Measurements from ENCODE around the gene TMEM121. TPM values are rescaled to one million over a fixed set of nuclear protein-coding genes. Genes with fewer than 3 reads are reported as not detected.
A peak's percentile ranks its signal among the peaks of the same experiment; 100 is the strongest.
"Not testable (repeated sequence)": the region's sequence is repeated elsewhere in the genome, so short reads cannot be mapped to it uniquely, and the experiment has no call there.

The TMEM121 gene
- polyA plus RNA-seq, 6 donors from 2014 or later = 1.4 to 3.3 (median 1.9) TPM

DNA sequence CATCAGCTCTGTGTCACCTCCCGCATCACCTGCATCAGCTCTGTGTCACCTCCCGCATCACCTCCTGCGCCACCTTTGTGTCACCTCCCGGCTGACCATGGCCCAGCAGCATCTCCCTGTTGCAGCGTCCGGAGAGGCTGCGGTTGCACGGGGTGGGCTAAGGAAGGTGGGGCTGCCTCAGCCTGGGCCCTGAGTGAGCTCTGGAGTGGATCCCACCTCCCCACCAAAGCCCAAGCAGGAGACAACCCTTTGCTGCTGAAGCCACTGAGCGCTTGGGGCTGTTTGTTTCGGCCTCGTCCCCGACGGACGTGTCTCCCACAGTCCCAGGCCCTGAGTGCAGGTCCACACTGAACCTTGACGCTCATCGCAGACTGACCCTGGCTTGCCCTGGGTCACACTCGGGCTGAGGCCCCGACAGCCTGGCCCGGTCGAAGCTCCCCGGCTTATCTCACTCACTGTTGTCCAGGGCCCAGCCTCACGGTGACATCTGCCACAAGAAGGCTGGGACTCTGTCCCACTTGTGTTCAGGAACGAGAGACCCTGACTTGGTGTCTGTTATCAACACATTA lies 12.2 kb downstream of the TMEM121 start:
- H3K36me3 Mint-ChIP-seq = peaks cover 0 to 10% of the 10 kb centered on the region in 2 donors
- H3K27me3 Mint-ChIP-seq = peaks cover 0 to 9% (median 0%) of the 10 kb centered on the region in 3 donors
- peaks cover 6 to 12% (median 11%) of the 10 kb centered on the region in 3 donors for H3K4me1 Mint-ChIP-seq
- H3K9me3 Mint-ChIP-seq = peaks cover 6 to 16% (median 12%) of the 10 kb centered on the region in 7 donors
- no peak for ATAC-seq (ENCODE audit: low read depth in 2 of 2)
- H3K4me3 Mint-ChIP-seq = no peak overlapping the region
- DNase-seq = no peak
- H3K27ac Mint-ChIP-seq = peak overlapping the region in 1 of 6 donors; percentile 39

- Mint-ChIP-seq H3K27ac (no peak overlapping the region), H3K9me3 (peaks cover 7 to 21% (median 16%) of the 10 kb centered on the region in 7 donors), H3K4me1 (peaks cover 0 to 5% (median 4%) of the 10 kb centered on the region in 3 donors), H3K36me3 (peaks cover 0 to 10% of the 10 kb centered on the region in 2 donors), H3K27me3 (peaks cover 0 to 9% (median 0%) of the 10 kb centered on the region in 3 donors), H3K4me3 (no peak overlapping the region)
- no peak for ATAC-seq (ENCODE audit: low read depth in 2 of 2)
- DNase-seq = no peak
These were observed 14.4 kb downstream of the TMEM121 start for GRCh38 chr14:105540811-105541210.

DNA sequence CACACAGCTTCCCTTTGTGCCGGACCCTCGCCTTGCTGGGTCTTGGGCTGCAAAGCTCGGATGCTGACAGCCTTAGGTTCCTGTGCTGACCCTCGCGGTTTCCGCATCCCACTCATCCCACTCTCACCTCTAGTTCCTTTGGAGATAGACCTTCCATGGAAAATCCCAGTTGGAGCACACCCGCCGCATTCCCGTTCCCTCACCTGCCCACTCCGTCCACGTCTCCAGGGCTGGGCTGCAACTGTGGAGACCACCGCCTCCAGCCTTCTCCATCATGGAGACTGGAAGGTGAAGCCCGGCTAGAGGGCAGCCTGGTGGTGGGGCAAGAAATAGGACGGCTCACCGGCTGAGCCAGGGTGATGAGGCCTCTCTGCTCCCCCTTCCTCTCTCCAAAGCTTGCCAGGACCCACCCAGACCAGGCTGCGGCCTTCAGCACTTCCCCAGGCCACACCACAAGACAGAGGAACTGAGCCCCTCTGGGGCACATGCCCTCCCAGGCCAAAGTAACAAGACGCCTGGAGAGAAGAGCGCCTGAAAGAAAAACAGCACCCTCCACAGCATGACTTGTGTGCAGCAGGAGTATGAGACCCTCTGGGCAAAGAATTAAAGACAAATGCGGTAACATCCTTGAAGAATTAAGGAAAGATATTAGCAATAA lies 15.0 kb downstream of the TMEM121 start:
- peaks cover 0 to 5% (median 4%) of the 10 kb centered on the region in 3 donors for H3K4me1 Mint-ChIP-seq
- peak overlapping the region in 1 of 6 donors; percentile 23 for H3K27ac Mint-ChIP-seq
- peaks cover 0 to 10% of the 10 kb centered on the region in 2 donors for H3K36me3 Mint-ChIP-seq
- DNase-seq = no peak
- peak overlapping the region in 2 of 8 donors; percentile 39 to 57 for H3K4me3 Mint-ChIP-seq
- peaks cover 0 to 9% (median 0%) of the 10 kb centered on the region in 3 donors for H3K27me3 Mint-ChIP-seq
- no peak for ATAC-seq (ENCODE audit: low read depth in 2 of 2)
- H3K9me3 Mint-ChIP-seq = peaks cover 7 to 21% (median 16%) of the 10 kb centered on the region in 7 donors

- Mint-ChIP-seq H3K27ac (peak overlapping the region in 1 of 6 donors; percentile 69), H3K9me3 (peaks cover 7 to 27% (median 16%) of the 10 kb centered on the region in 7 donors)
- not testable (repeated sequence) for DNase-seq; H3K27me3 Mint-ChIP-seq; H3K36me3 Mint-ChIP-seq; H3K4me1 Mint-ChIP-seq; H3K4me3 Mint-ChIP-seq; ATAC-seq (ENCODE audit: low read depth in 2 of 2)
These were observed 19.3 kb downstream of the TMEM121 start for GRCh38 chr14:105545676-105546075.

- not testable (repeated sequence) for H3K4me3 Mint-ChIP-seq; ATAC-seq (ENCODE audit: low read depth in 2 of 2); H3K36me3 Mint-ChIP-seq; H3K27ac Mint-ChIP-seq; DNase-seq; H3K4me1 Mint-ChIP-seq; H3K27me3 Mint-ChIP-seq
- H3K9me3 Mint-ChIP-seq = peaks cover 7 to 27% (median 16%) of the 10 kb centered on the region in 7 donors
These were observed 20.0 kb downstream of the TMEM121 start for GRCh38 chr14:105546410-105546809.

DNA sequence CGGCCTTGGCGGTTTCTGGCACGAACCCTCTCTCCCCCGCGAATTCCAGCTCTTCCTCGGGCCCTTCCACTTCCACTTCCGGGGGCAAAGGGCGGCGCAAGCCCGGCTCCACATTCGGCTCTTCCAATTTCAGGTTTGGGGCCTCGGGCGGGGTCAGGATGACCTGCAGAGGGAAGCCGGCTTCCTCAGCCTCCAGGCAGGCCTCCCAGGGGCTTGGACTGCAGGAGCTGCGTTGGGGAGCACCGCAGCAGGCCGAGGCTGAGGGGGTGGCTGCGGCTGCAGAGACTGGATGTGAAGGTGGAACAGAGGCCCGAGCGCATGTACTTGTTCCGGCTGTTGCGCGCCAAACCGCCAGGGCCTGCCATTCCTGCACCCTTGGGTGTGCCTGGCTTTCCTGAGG lies 20.7 kb downstream of the TMEM121 start:
- peaks cover 7 to 27% (median 14%) of the 10 kb centered on the region in 7 donors for H3K9me3 Mint-ChIP-seq
- not testable (repeated sequence) for H3K4me3 Mint-ChIP-seq; H3K27me3 Mint-ChIP-seq; ATAC-seq (ENCODE audit: low read depth in 2 of 2); H3K36me3 Mint-ChIP-seq; H3K27ac Mint-ChIP-seq; H3K4me1 Mint-ChIP-seq; DNase-seq

DNA sequence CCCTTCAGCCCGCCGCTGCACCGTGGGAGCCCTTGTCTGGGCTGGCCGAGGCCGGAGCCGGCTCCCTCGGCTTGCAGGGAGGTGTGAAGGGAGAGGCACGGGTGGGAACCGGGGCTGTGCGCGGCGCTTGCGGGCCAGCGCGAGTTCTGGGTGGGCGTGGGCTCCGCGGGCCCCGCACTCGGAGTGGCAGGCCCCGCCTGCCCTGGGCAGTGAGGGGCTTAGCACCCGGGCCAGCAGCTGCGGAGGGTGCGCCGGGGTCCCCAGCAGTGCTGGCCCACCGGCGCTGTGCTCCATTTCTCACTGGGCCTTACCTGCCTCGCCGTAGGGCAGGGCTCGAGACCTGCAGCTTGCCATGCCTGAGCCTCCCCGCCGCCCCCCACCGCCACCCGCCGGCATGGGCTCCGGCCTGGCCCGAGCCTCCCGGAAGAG lies 21.4 kb downstream of the TMEM121 start:
- no peak overlapping the region for H3K27ac Mint-ChIP-seq
- H3K4me1 Mint-ChIP-seq = no peaks in the 10 kb centered on the region
- H3K9me3 Mint-ChIP-seq = peaks cover 6 to 22% (median 11%) of the 10 kb centered on the region in 7 donors
- DNase-seq = no peak
- no peak overlapping the region for H3K4me3 Mint-ChIP-seq
- no peak for ATAC-seq (ENCODE audit: low read depth in 2 of 2)
- H3K36me3 Mint-ChIP-seq = peaks cover 0 to 8% of the 10 kb centered on the region in 2 donors
- no peaks in the 10 kb centered on the region for H3K27me3 Mint-ChIP-seq

DNA sequence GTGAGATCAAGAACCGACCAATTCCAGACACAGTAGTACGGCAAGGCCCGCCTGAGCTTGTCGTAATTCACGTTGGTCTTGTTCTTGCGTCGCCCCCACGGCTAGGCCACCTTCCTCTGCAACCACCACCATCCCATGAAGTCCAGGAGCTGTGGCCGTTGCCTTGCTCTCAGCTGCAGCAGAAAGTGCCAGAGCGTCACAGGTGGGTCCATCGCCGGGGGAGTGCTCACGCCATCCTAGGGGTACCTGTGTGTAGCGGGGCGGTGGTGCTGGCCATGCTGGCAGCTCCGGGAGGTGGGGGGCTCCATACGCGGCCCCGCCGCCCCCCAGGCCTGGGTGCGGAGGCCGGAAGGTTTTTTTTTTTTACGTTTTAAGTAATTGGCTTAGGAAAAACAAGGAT lies 23.1 kb downstream of the TMEM121 start:
- Mint-ChIP-seq H3K4me1 (no peaks in the 10 kb centered on the region), H3K27me3 (no peaks in the 10 kb centered on the region), H3K36me3 (no peaks in the 10 kb centered on the region), H3K4me3 (no peak overlapping the region), H3K27ac (no peak overlapping the region), H3K9me3 (peaks cover 0 to 5% (median 0%) of the 10 kb centered on the region in 7 donors)
- DNase-seq (no peak), ATAC-seq (ENCODE audit: low read depth in 2 of 2) (no peak)

DNA sequence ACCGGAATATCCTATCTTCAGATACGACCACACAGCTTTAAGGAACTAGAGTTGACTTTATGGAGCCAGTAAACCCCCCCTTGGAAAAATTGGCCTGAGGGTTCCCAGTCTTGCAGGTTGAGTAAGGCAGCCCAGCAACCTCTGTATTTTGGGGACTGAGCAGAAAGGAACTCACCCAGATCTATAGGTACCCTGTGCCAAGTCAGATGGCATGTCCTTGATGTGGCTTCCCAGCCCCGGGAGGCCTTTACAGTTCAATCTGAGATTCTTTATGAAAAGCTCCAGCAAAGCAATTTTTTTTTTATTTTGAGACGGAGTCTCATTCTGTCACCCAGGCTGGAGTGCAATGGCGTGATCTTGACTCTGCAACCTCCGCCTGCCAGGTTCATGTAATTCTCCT lies 27.6 kb downstream of the TMEM121 start:
- DNase-seq (no peak), ATAC-seq (ENCODE audit: low read depth in 2 of 2) (no peak)
- Mint-ChIP-seq H3K9me3 (peaks cover 0 to under 1% (median 0%) of the 10 kb centered on the region in 7 donors), H3K4me1 (peaks cover 6 to 7% (median 7%) of the 10 kb centered on the region in 3 donors), H3K4me3 (no peak overlapping the region), H3K27me3 (no peaks in the 10 kb centered on the region), H3K27ac (no peak overlapping the region), H3K36me3 (no peaks in the 10 kb centered on the region)

DNA sequence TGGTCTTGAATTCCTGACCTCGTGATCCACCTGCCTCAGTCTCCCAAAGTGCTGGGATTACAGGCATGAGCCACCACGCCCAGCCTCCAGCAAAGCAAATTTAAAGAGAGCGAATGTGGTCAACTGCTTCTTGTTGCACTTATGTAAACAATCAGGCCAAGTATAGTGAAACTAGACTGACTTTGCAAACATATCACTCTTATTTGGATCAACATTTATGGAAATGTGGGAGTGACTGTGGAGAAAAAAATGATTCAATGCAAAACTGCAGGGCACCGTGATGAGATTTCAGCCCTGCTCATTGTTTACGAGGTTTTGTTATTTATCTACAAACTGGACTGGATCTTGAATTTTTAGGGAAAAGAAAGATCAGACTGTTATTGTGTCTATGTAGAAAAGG lies 28.1 kb downstream of the TMEM121 start:
- Mint-ChIP-seq H3K27ac (no peak overlapping the region), H3K4me3 (peak overlapping the region in 1 of 8 donors; percentile 68), H3K36me3 (no peaks in the 10 kb centered on the region), H3K9me3 (no peaks in the 10 kb centered on the region), H3K4me1 (peaks cover 6 to 7% (median 7%) of the 10 kb centered on the region in 3 donors), H3K27me3 (no peaks in the 10 kb centered on the region)
- ATAC-seq (ENCODE audit: low read depth in 2 of 2) (no peak), DNase-seq (no peak)

- not testable (repeated sequence) for DNase-seq; ATAC-seq (ENCODE audit: low read depth in 2 of 2); H3K36me3 Mint-ChIP-seq; H3K27me3 Mint-ChIP-seq; H3K9me3 Mint-ChIP-seq
- Mint-ChIP-seq H3K4me1 (peaks cover 11 to 14% (median 14%) of the 10 kb centered on the region in 3 donors), H3K4me3 (peak overlapping the region in 1 of 8 donors; percentile 21), H3K27ac (peak overlapping the region in 2 of 6 donors; percentile 47 to 62)
These were observed 31.3 kb downstream of the TMEM121 start for GRCh38 chr14:105557671-105558070.

GRCh38 chr14:105558449-105559154 lies 32.2 kb downstream of the TMEM121 start:
- peak; percentile 39 for DNase-seq
- not testable (repeated sequence) for ATAC-seq (ENCODE audit: low read depth in 2 of 2); H3K27ac Mint-ChIP-seq; H3K4me3 Mint-ChIP-seq; H3K27me3 Mint-ChIP-seq
- Mint-ChIP-seq H3K9me3 (peaks cover 0 to 12% (median 0%) of the 10 kb centered on the region in 7 donors), H3K36me3 (peaks cover 0 to 15% of the 10 kb centered on the region in 2 donors), H3K4me1 (peaks cover 20 to 24% (median 24%) of the 10 kb centered on the region in 3 donors)

DNA sequence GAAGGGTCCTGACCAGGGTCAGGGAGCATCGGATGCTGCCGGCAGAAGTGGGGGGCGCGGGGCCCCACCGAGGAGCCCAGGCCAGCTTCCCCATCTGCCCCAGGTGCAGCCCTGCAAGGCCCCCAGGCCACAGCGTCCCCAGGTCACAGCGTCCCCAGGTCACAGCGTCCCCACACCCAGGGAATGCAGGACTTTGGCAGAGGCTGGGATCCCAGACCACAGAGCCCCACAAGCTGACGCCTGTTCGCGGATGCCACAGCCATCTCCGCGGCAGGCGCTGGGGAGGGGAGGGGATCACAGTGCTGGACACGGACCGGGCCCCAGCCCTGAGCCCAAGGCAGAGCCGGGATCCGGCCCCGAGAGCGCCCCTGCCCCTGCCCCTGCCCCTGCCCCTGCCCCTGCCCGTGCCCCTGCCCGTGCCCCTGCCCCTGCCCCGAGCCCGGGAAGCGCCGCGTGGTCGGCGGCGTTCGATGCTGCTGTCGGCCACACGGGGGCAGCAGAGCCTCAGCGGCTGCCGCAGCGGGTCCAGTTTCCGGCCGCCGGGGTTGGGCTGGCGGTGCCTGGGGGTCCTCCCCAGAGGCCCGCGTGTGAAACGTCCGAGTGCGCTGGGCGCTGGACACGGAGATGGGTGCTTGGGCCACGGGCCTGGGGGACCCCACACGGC lies 33.1 kb downstream of the TMEM121 start:
- peaks cover 23 to 31% (median 29%) of the 10 kb centered on the region in 3 donors for H3K4me1 Mint-ChIP-seq
- peak; percentile 43 to 52 for ATAC-seq (ENCODE audit: low read depth in 2 of 2)
- peaks cover 0 to 12% (median 0%) of the 10 kb centered on the region in 7 donors for H3K9me3 Mint-ChIP-seq
- H3K27ac Mint-ChIP-seq = peak overlapping the region in 1 of 6 donors; percentile 24
- peaks cover 0 to 15% of the 10 kb centered on the region in 2 donors for H3K36me3 Mint-ChIP-seq
- H3K4me3 Mint-ChIP-seq = peak overlapping the region in 2 of 8 donors; percentile 22 to 25
- not testable (repeated sequence) for H3K27me3 Mint-ChIP-seq
- DNase-seq = peak; percentile 34
